ENCODE results near the gene SUDS3. TPM values are rescaled to one million over a fixed set of nuclear protein-coding genes. Genes with fewer than 3 reads are reported as not detected.
"Not testable (repeated sequence)": the region's sequence is repeated elsewhere in the genome, so short reads cannot be mapped to it uniquely, and the experiment has no call there.

The SUDS3 gene
- total RNA-seq, 1 experiment from 2014 or later = 55.0 TPM

DNA sequence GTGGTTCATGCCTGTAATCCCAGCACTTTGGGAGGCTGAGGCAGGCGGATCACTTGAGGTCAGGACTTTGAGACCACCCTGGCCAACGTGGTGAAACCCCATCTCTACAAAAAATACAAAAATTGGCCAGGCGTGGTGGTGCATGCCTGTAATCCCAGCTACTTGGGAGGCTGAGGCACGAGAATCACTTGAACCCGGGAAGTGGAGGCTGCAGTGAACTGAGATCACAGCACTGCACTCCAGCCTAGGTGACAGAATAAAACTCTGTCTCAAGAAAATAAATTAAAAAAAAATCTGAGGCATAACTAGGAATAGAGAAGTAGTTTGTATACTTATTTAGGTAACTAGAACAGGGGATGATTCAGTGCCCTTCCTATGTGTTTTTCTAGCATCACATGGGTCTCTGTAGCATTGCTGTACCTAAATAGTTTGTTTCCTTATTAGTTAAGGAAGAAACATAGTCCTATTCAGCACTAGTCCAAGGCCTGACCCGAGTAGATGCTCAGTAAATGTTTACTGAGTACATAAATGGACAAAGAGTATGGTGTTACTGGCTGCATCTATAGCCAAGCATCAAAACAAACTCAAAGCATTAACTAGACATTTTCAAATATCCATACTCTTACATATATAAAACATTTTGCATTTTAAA, 25.3 kb upstream of the SUDS3 start:
- Histone ChIP-seq H3K4me1 (ENCODE audit: low read length) (peaks cover 36% of the 10 kb centered on the region), H3K9ac (ENCODE audit: low read length) (no peak overlapping the region), H2AFZ (ENCODE audit: low read length) (no peak overlapping the region), H3K4me2 (ENCODE audit: low read depth, low read length, poor library complexity, severe bottlenecking) (no peak overlapping the region), H3K4me3 (ENCODE audit: low read length) (no peak overlapping the region), H3K36me3 (ENCODE audit: insufficient read depth, low read length) (peaks cover 16% of the 10 kb centered on the region; the same call in 1 of the 2 replicates), H3K9me2 (replicated peaks; ENCODE audit: insufficient read depth, low read length) (no peaks in the 10 kb centered on the region), H3K79me2 (ENCODE audit: low read length) (peaks cover 95% of the 10 kb centered on the region), H3K27ac (ENCODE audit: low read length) (no peak overlapping the region), H3K27me3 (ENCODE audit: low read length) (no peaks in the 10 kb centered on the region), H4K20me1 (ENCODE audit: insufficient read depth, low read depth, low read length) (no peaks in the 10 kb centered on the region), H3K9me3 (ENCODE audit: low read length) (no peaks in the 10 kb centered on the region)
- DNase-seq = no peak

DNA sequence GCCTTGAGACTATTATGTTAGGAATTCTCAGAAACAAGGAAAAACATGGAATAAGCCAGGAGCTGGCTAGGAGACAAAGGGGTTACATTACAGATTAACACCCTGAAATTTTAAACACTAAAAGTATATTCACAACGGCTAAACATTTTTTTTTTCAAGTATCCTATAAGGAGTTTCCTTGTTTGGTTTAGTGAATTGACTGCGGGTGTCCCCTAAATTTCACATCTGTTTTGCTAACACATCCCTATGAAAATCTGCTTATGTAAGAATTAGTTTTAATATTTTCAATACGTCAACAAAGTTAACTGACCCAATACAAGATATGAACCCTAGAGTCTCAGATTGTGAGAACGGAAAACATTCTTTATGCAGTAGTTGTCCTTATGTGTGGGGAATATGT, 22.6 kb upstream of the SUDS3 start:
- no peaks in the 10 kb centered on the region for H3K27me3 ChIP-seq (ENCODE audit: low read length)
- no peaks in the 10 kb centered on the region for H3K9me2 ChIP-seq (replicated peaks; ENCODE audit: insufficient read depth, low read length)
- H3K4me3 ChIP-seq (ENCODE audit: low read length) = no peak overlapping the region
- H3K79me2 ChIP-seq (ENCODE audit: low read length) = peaks cover 95% of the 10 kb centered on the region
- no peak overlapping the region for H3K27ac ChIP-seq (ENCODE audit: low read length)
- H2AFZ ChIP-seq (ENCODE audit: low read length) = no peak overlapping the region
- H4K20me1 ChIP-seq (ENCODE audit: insufficient read depth, low read depth, low read length) = no peaks in the 10 kb centered on the region
- no peak overlapping the region for H3K4me2 ChIP-seq (ENCODE audit: low read depth, low read length, poor library complexity, severe bottlenecking)
- H3K4me1 ChIP-seq (ENCODE audit: low read length) = peaks cover 37% of the 10 kb centered on the region
- H3K36me3 ChIP-seq (ENCODE audit: insufficient read depth, low read length) = peaks cover 16% of the 10 kb centered on the region; the same call in 1 of the 2 replicates
- no peak for DNase-seq
- no peak overlapping the region for H3K9ac ChIP-seq (ENCODE audit: low read length)
- no peaks in the 10 kb centered on the region for H3K9me3 ChIP-seq (ENCODE audit: low read length)

DNA sequence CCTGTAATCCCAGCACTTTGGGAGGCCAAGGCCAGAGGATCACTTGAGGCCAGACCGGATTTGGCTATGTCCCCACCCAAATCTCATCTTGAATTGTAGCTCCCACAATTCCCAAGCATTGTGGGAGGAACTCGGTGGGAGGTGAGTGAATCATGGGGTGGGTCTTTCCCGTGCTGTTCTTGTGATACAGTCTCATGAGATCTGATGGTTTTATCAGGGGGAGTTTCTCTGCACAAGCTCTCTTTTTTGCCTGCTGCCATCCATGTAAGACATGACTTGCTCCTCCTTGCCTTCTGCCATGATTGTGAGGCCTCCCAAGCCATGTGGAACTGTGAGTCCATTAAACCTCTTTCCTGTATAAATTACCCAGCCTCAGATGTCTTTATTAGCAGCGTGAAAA, 21.9 kb upstream of the SUDS3 start:
- Histone ChIP-seq H3K36me3 (ENCODE audit: insufficient read depth, low read length) (peaks cover 16% of the 10 kb centered on the region; the same call in 1 of the 2 replicates), H3K27ac (ENCODE audit: low read length) (peak overlapping the region; percentile 50; the same call in 1 of the 2 replicates), H3K4me1 (ENCODE audit: low read length) (peaks cover 45% of the 10 kb centered on the region), H3K79me2 (ENCODE audit: low read length) (peaks cover 95% of the 10 kb centered on the region)
- DNase-seq; H3K4me3 ChIP-seq (ENCODE audit: low read length); H4K20me1 ChIP-seq (ENCODE audit: insufficient read depth, low read depth, low read length); H3K4me2 ChIP-seq (ENCODE audit: low read depth, low read length, poor library complexity, severe bottlenecking); H3K9ac ChIP-seq (ENCODE audit: low read length); H2AFZ ChIP-seq (ENCODE audit: low read length); H3K27me3 ChIP-seq (ENCODE audit: low read length); H3K9me2 ChIP-seq (replicated peaks; ENCODE audit: insufficient read depth, low read length); H3K9me3 ChIP-seq (ENCODE audit: low read length): not testable (repeated sequence)

- Histone ChIP-seq H3K27ac (ENCODE audit: low read length) (peak overlapping the region; percentile 50), H3K4me1 (ENCODE audit: low read length) (peaks cover 49% of the 10 kb centered on the region), H3K79me2 (ENCODE audit: low read length) (peaks cover 95% of the 10 kb centered on the region), H3K9me2 (replicated peaks; ENCODE audit: insufficient read depth, low read length) (no peaks in the 10 kb centered on the region), H4K20me1 (ENCODE audit: insufficient read depth, low read depth, low read length) (no peaks in the 10 kb centered on the region), H2AFZ (ENCODE audit: low read length) (no peak overlapping the region), H3K27me3 (ENCODE audit: low read length) (no peaks in the 10 kb centered on the region), H3K4me3 (ENCODE audit: low read length) (no peak overlapping the region), H3K9me3 (ENCODE audit: low read length) (no peaks in the 10 kb centered on the region), H3K36me3 (ENCODE audit: insufficient read depth, low read length) (peaks cover 16% of the 10 kb centered on the region; the same call in 1 of the 2 replicates), H3K9ac (ENCODE audit: low read length) (no peak overlapping the region), H3K4me2 (ENCODE audit: low read depth, low read length, poor library complexity, severe bottlenecking) (no peak overlapping the region)
- DNase-seq = no peak
Observed at GRCh38 chr12:118354903-118355302, 21.5 kb upstream of the SUDS3 start.

GRCh38 chr12:118355843-118356242, 20.5 kb upstream of the SUDS3 start:
- H4K20me1 ChIP-seq (ENCODE audit: insufficient read depth, low read depth, low read length) = no peaks in the 10 kb centered on the region
- H3K9ac ChIP-seq (ENCODE audit: low read length) = no peak overlapping the region
- H3K4me1 ChIP-seq (ENCODE audit: low read length) = peaks cover 49% of the 10 kb centered on the region
- H3K36me3 ChIP-seq (ENCODE audit: insufficient read depth, low read length) = peaks cover 16% of the 10 kb centered on the region; the same call in 1 of the 2 replicates
- H3K4me2 ChIP-seq (ENCODE audit: low read depth, low read length, poor library complexity, severe bottlenecking) = peak overlapping the region; percentile 80
- no peak overlapping the region for H2AFZ ChIP-seq (ENCODE audit: low read length)
- H3K4me3 ChIP-seq (ENCODE audit: low read length) = no peak overlapping the region
- H3K27ac ChIP-seq (ENCODE audit: low read length) = peak overlapping the region; percentile 1; the same call in 1 of the 2 replicates
- no peak for DNase-seq
- H3K79me2 ChIP-seq (ENCODE audit: low read length) = peaks cover 94% of the 10 kb centered on the region
- no peaks in the 10 kb centered on the region for H3K27me3 ChIP-seq (ENCODE audit: low read length)
- no peaks in the 10 kb centered on the region for H3K9me2 ChIP-seq (replicated peaks; ENCODE audit: insufficient read depth, low read length)
- no peaks in the 10 kb centered on the region for H3K9me3 ChIP-seq (ENCODE audit: low read length)

- H3K36me3 ChIP-seq (ENCODE audit: insufficient read depth, low read length) = peaks cover 16% of the 10 kb centered on the region; the same call in 1 of the 2 replicates
- no peaks in the 10 kb centered on the region for H4K20me1 ChIP-seq (ENCODE audit: insufficient read depth, low read depth, low read length)
- H3K4me1 ChIP-seq (ENCODE audit: low read length) = peaks cover 49% of the 10 kb centered on the region
- no peak overlapping the region for H2AFZ ChIP-seq (ENCODE audit: low read length)
- no peaks in the 10 kb centered on the region for H3K9me2 ChIP-seq (replicated peaks; ENCODE audit: insufficient read depth, low read length)
- H3K9ac ChIP-seq (ENCODE audit: low read length) = peak overlapping the region; percentile 76
- peaks cover 92% of the 10 kb centered on the region for H3K79me2 ChIP-seq (ENCODE audit: low read length)
- no peak for DNase-seq
- no peaks in the 10 kb centered on the region for H3K9me3 ChIP-seq (ENCODE audit: low read length)
- H3K27me3 ChIP-seq (ENCODE audit: low read length) = no peaks in the 10 kb centered on the region
- H3K4me3 ChIP-seq (ENCODE audit: low read length) = peak overlapping the region; percentile 75
- H3K4me2 ChIP-seq (ENCODE audit: low read depth, low read length, poor library complexity, severe bottlenecking) = peak overlapping the region; percentile 80
- peak overlapping the region; percentile 88 for H3K27ac ChIP-seq (ENCODE audit: low read length)
Observed at GRCh38 chr12:118356809-118357256, 19.5 kb upstream of the SUDS3 start.

- Histone ChIP-seq H3K4me3 (ENCODE audit: low read length) (peak overlapping the region; percentile 75), H3K9me2 (replicated peaks; ENCODE audit: insufficient read depth, low read length) (no peaks in the 10 kb centered on the region), H3K27me3 (ENCODE audit: low read length) (no peaks in the 10 kb centered on the region), H3K9ac (ENCODE audit: low read length) (peak overlapping the region; percentile 76), H3K79me2 (ENCODE audit: low read length) (peaks cover 93% of the 10 kb centered on the region), H4K20me1 (ENCODE audit: insufficient read depth, low read depth, low read length) (no peaks in the 10 kb centered on the region), H3K27ac (ENCODE audit: low read length) (peak overlapping the region; percentile 88), H3K4me2 (ENCODE audit: low read depth, low read length, poor library complexity, severe bottlenecking) (peak overlapping the region; percentile 80), H3K36me3 (ENCODE audit: insufficient read depth, low read length) (peaks cover 16% of the 10 kb centered on the region; the same call in 1 of the 2 replicates), H3K9me3 (ENCODE audit: low read length) (no peaks in the 10 kb centered on the region), H3K4me1 (ENCODE audit: low read length) (peaks cover 49% of the 10 kb centered on the region), H2AFZ (ENCODE audit: low read length) (no peak overlapping the region)
- peak; percentile 95 for DNase-seq
Observed at GRCh38 chr12:118357257-118358007, 18.9 kb upstream of the SUDS3 start.

GRCh38 chr12:118358008-118358359, 18.4 kb upstream of the SUDS3 start:
- Histone ChIP-seq H3K27me3 (ENCODE audit: low read length) (no peaks in the 10 kb centered on the region), H3K4me2 (ENCODE audit: low read depth, low read length, poor library complexity, severe bottlenecking) (peak overlapping the region; percentile 80), H3K27ac (ENCODE audit: low read length) (peak overlapping the region; percentile 88), H3K9me2 (replicated peaks; ENCODE audit: insufficient read depth, low read length) (no peaks in the 10 kb centered on the region), H3K4me3 (ENCODE audit: low read length) (peak overlapping the region; percentile 75), H3K9ac (ENCODE audit: low read length) (peak overlapping the region; percentile 76), H3K9me3 (ENCODE audit: low read length) (no peaks in the 10 kb centered on the region), H3K36me3 (ENCODE audit: insufficient read depth, low read length) (peaks cover 16% of the 10 kb centered on the region; the same call in 1 of the 2 replicates), H3K4me1 (ENCODE audit: low read length) (peaks cover 49% of the 10 kb centered on the region), H3K79me2 (ENCODE audit: low read length) (peaks cover 91% of the 10 kb centered on the region), H2AFZ (ENCODE audit: low read length) (no peak overlapping the region), H4K20me1 (ENCODE audit: insufficient read depth, low read depth, low read length) (no peaks in the 10 kb centered on the region)
- DNase-seq = no peak

All from Karpas-422 (cell line).